ENCODE results near the gene CLHC1. TPM values are rescaled to one million over a fixed set of nuclear protein-coding genes. Genes with fewer than 3 reads are reported as not detected.
"Not testable (repeated sequence)": the region's sequence is repeated elsewhere in the genome, so short reads cannot be mapped to it uniquely, and the experiment has no call there.

Gene CLHC1
- total RNA-seq, 4 donors from 2014 or later, result 3.4 to 15.0 (median 6.4) TPM

- no peaks in the 10 kb centered on the region for H3K36me3 ChIP-seq
- peak overlapping the region; percentile 38 to 45 (median 42) for H3K4me3 ChIP-seq
- 64% methylated on average over 1 of the region's 1 CpG for WGBS
Measured at GRCh38 chr2:55134316-55134706, 97.8 kb downstream of the CLHC1 start.

DNA sequence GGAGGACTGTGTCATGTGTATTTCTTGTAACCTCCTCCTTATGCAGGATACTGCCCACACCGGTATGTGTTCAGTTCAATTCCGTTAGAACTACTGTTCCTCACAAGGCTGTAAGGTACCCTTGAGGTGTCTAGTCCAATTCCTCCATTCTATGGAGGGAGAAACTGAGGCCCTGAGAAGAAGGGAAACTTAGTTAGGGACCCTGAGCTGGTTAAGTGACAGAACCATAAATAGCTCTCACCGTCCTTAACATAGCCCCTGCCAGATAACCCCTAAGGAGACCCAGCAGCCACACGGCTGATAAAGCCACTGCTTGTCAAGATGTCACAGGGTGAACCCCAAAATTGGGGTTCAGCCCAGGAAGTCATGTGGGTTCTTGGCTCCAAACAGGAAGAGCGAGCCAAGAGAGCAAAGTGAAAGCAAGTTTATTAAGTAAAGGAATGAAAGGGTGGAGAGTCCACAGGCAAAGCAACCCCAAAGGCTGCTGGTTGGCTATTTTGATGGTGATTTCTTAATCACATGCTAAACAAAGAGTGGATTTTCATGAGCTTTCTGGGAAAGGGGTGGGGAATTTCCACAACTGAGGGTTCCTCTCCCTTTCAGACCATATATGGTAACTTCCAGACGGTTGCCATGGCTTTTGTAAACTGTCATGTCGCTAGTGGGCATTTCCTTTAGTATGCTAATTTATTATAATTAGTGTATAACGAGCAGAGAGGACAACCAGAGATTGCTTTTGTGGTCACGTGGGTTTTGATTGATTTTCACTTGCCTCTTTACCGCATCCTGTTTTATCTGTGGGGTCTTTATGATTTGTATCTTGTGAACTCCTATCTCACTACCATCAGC lies 98.4 kb downstream of the CLHC1 start:
- DNase-seq (ENCODE audit: extremely low spot score), result no peak

More at GRCh38 chr2:55134316-55134706, 97.8 kb downstream of the CLHC1 start:
- no peak for DNase-seq (ENCODE audit: extremely low spot score)
- no peak for TF ChIP-seq POLR2AphosphoS5 (IDR thresholded peaks at IDR 0.05)
- TF ChIP-seq EP300 (IDR thresholded peaks at IDR 0.05), result no peak
- TF ChIP-seq, protein P1, sequence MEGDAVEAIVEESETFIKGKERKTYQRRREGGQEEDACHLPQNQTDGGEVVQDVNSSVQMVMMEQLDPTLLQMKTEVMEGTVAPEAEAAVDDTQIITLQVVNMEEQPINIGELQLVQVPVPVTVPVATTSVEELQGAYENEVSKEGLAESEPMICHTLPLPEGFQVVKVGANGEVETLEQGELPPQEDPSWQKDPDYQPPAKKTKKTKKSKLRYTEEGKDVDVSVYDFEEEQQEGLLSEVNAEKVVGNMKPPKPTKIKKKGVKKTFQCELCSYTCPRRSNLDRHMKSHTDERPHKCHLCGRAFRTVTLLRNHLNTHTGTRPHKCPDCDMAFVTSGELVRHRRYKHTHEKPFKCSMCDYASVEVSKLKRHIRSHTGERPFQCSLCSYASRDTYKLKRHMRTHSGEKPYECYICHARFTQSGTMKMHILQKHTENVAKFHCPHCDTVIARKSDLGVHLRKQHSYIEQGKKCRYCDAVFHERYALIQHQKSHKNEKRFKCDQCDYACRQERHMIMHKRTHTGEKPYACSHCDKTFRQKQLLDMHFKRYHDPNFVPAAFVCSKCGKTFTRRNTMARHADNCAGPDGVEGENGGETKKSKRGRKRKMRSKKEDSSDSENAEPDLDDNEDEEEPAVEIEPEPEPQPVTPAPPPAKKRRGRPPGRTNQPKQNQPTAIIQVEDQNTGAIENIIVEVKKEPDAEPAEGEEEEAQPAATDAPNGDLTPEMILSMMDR (IDR thresholded peaks at IDR 0.05), result no peak
- no peak for TF ChIP-seq POLR2A (IDR thresholded peaks at IDR 0.05; ENCODE audit: low read depth)
- Histone ChIP-seq H3K9me3 (no peaks in the 10 kb centered on the region), H3K27me3 (no peaks in the 10 kb centered on the region), H3K27ac (replicated peaks in 1 of 4) (peak overlapping the region; percentile 72 to 83 (median 72)), H3K4me1 (peaks cover 8 to 52% (median 42%) of the 10 kb centered on the region in 4 donors)
- intact Hi-C loops (cut with DNase I), result no loop called here

DNA sequence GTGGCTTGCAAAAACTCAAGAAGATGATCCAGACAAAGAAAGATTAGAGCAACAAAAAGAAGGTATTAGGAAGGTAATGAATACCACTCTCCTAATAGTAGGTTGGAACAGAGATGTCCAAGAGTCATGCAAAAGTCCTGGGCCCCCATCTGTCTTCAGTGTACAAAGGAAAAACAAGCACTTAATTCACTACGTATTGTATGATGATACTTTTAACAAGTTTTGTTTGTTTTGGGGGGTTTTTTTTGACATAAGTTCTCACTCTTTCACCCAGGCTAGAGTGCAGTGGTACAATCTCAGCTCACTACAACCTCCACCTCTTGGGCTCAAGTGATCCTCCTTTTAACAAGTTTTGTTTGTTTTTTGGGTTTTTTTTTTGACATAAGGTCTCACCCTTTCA lies 101.2 kb downstream of the CLHC1 start:
- Histone ChIP-seq H3K4me1 (peaks cover 8 to 20% (median 11%) of the 10 kb centered on the region in 4 donors), H3K4me3 (no peak overlapping the region), H3K27me3 (no peaks in the 10 kb centered on the region), H3K27ac (replicated peaks in 1 of 4) (no peak overlapping the region), H3K36me3 (no peaks in the 10 kb centered on the region), H3K9me3 (no peaks in the 10 kb centered on the region)
- WGBS, result 59% methylated on average over 1 of the region's 1 CpG
- TF ChIP-seq POLR2A (IDR thresholded peaks at IDR 0.05; ENCODE audit: low read depth) (no peak), EP300 (IDR thresholded peaks at IDR 0.05) (no peak), POLR2AphosphoS5 (IDR thresholded peaks at IDR 0.05) (no peak)
- TF ChIP-seq, protein P1 (IDR thresholded peaks at IDR 0.05), result no peak
- intact Hi-C loops (cut with DNase I), result no loop called here
- no peak for DNase-seq (ENCODE audit: extremely low spot score)

More for the DNA sequence above, 98.4 kb downstream of the CLHC1 start:
- TF ChIP-seq POLR2AphosphoS5 (IDR thresholded peaks at IDR 0.05) (peak; percentile 37 to 49), EP300 (IDR thresholded peaks at IDR 0.05) (no peak)
- H3K27ac ChIP-seq (replicated peaks in 1 of 4), result peak overlapping the region; percentile 72 to 83 (median 72)
- intact Hi-C loops (cut with DNase I), result no loop called here
- peak overlapping the region; percentile 38 to 45 (median 42) for H3K4me3 ChIP-seq
- H3K4me1 ChIP-seq, result peaks cover 8 to 46% (median 38%) of the 10 kb centered on the region in 4 donors
- H3K27me3 ChIP-seq, result no peaks in the 10 kb centered on the region
- 41% methylated on average over 10 of the region's 10 CpGs for WGBS
- H3K36me3 ChIP-seq, result no peaks in the 10 kb centered on the region
- no peaks in the 10 kb centered on the region for H3K9me3 ChIP-seq

GRCh38 chr2:55126643-55127042 lies 105.5 kb downstream of the CLHC1 start:
- intact Hi-C loops (cut with DNase I); H3K4me3 ChIP-seq; H3K27ac ChIP-seq (replicated peaks in 1 of 4); H3K4me1 ChIP-seq; H3K36me3 ChIP-seq; H3K27me3 ChIP-seq; DNase-seq (ENCODE audit: extremely low spot score); H3K9me3 ChIP-seq: not testable (repeated sequence)
- 94% methylated on average over 4 of the region's 4 CpGs for WGBS

Other genes with a start within 250 kb of the CLHC1 start
- 100 to 1,000 TPM; 214 to 272 (median 251) TPM for gene RTN4, start 181.8 kb downstream of the CLHC1 start, total RNA-seq
- gene RPS27A, start 395 bp upstream of the CLHC1 start, total RNA-seq, result 1,000 to 10,000 TPM in 2 of 4 donors, 100 to 1,000 TPM in 2; 597 to 2,221 (median 1,586) TPM
- 10 to 100 TPM; 16.1 to 22.6 (median 21.0) TPM for gene MTIF2, start 36.9 kb upstream of the CLHC1 start, total RNA-seq
- 10 to 100 TPM; 29.7 to 58.6 (median 38.5) TPM for gene CCDC88A, start 187.6 kb upstream of the CLHC1 start, total RNA-seq